Epithelial cell of proximal tubule (primary cell): ENCODE results near the gene TLCD4. TPM values are rescaled to one million over a fixed set of nuclear protein-coding genes. Genes with fewer than 3 reads are reported as not detected.
"Not testable (repeated sequence)": the region's sequence is repeated elsewhere in the genome, so short reads cannot be mapped to it uniquely, and the experiment has no call there.

Experiments
- DNase-seq: peaks from one replicate; pipeline ENCODE4 v3.0.0-alpha.2; 2011; ENCODE audit warnings: low read depth
- H3K4me3 ChIP-seq: 2 replicates; pipeline ENCODE4 v1.5.1; 2011; ENCODE audit warnings: low read depth, mild to moderate bottlenecking, low read length
- CTCF ChIP-seq: conservative IDR thresholded peaks from 2 replicates; pipeline ENCODE4 v1.5.1; 2012; ENCODE audit warnings: low read depth, mild to moderate bottlenecking, low read length
- total RNA-seq: library from RNA; depleted of rRNA; stranded (reverse); fragments of >200 nt; gene quantifications from 2 replicates; pipeline ENCODE4 v1.2.3, GENCODE V29; 2015

The TLCD4 gene
- total RNA-seq, 1 donor from 2014 or later: 3.2 TPM

GRCh38 chr1:95140791-95141190, 23.6 kb downstream of the TLCD4 start:
- no peak for DNase-seq

GRCh38 chr1:95145493-95145892, 28.3 kb downstream of the TLCD4 start:
- no peak for DNase-seq
- no peak for TF ChIP-seq CTCF
- no peak overlapping the region for H3K4me3 ChIP-seq

More at GRCh38 chr1:95140791-95141190, 23.6 kb downstream of the TLCD4 start:
- TF ChIP-seq CTCF: no peak
- H3K4me3 ChIP-seq: no peak overlapping the region

GRCh38 chr1:95146637-95147036, 29.5 kb downstream of the TLCD4 start:
- TF ChIP-seq CTCF: no peak
- H3K4me3 ChIP-seq: no peak overlapping the region
- DNase-seq: no peak

- no peak for DNase-seq
- no peak for TF ChIP-seq CTCF
These were observed 36.9 kb downstream of the TLCD4 start for GRCh38 chr1:95154096-95154495.

GRCh38 chr1:95165569-95165968, 48.4 kb downstream of the TLCD4 start:
- not testable (repeated sequence) for H3K4me3 ChIP-seq, DNase-seq

More at GRCh38 chr1:95154096-95154495, 36.9 kb downstream of the TLCD4 start:
- H3K4me3 ChIP-seq: no peak overlapping the region

Other genes starting within 250 kb of the TLCD4 start
- gene CNN3, start 190.2 kb upstream of the TLCD4 start, total RNA-seq: 196 and 284 TPM in 2 replicates
- gene ALG14, start 44.4 kb upstream of the TLCD4 start, total RNA-seq: 1.1 and 1.7 TPM in 2 replicates
- 9.8 and 16.7 TPM in 2 replicates for gene RWDD3, start 116.9 kb downstream of the TLCD4 start, total RNA-seq